Omental fat pad (tissue), 4 donors: ENCODE results near the gene SUSD1. TPM values are rescaled to one million over a fixed set of nuclear protein-coding genes. Genes with fewer than 3 reads are reported as not detected.
A peak's percentile ranks its signal among the peaks of the same experiment; 100 is the strongest.

ENCODE experiments used
- ATAC-seq: fragments of 150-250 bp; one replicate; pipeline ENCODE4 v1.9.1; 2016; ENCODE audit warnings: mild to moderate bottlenecking, moderate library complexity; ENCODE audit not compliant: low FRiP score
- DNase-seq: peaks from one replicate; pipeline ENCODE4 v3.0.0-alpha.2; 2019; ENCODE audit warnings: low spot score
- total RNA-seq, 4 donors: library from RNA; depleted of rRNA; stranded (reverse); fragments of >200 nt; gene quantifications; one replicate each; pipeline ENCODE4 v1.1.0, GENCODE V29; 2016
- TF ChIP-seq, protein P1 (sequence below), 3 donors: fragments of 450-650 bp; IDR thresholded peaks; one replicate each; pipeline ENCODE4 v1.5.1; 2016 to 2017; ENCODE audit warnings: antibody characterized with exemption in 3 of 3, mild to moderate bottlenecking in 3 of 3, moderate library complexity in 2 of 3

The SUSD1 gene
- total RNA-seq, 4 donors from 2014 or later, result 12.0 to 23.2 (median 15.4) TPM

- DNase-seq (no peak), ATAC-seq (peak; percentile 59)
- TF ChIP-seq, protein P1, sequence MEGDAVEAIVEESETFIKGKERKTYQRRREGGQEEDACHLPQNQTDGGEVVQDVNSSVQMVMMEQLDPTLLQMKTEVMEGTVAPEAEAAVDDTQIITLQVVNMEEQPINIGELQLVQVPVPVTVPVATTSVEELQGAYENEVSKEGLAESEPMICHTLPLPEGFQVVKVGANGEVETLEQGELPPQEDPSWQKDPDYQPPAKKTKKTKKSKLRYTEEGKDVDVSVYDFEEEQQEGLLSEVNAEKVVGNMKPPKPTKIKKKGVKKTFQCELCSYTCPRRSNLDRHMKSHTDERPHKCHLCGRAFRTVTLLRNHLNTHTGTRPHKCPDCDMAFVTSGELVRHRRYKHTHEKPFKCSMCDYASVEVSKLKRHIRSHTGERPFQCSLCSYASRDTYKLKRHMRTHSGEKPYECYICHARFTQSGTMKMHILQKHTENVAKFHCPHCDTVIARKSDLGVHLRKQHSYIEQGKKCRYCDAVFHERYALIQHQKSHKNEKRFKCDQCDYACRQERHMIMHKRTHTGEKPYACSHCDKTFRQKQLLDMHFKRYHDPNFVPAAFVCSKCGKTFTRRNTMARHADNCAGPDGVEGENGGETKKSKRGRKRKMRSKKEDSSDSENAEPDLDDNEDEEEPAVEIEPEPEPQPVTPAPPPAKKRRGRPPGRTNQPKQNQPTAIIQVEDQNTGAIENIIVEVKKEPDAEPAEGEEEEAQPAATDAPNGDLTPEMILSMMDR (IDR thresholded peaks at IDR 0.05), result no peak
Observed at GRCh38 chr9:112174222-112174964, 704 bp downstream of the SUSD1 start.

GRCh38 chr9:112173489-112174221 is 1.4 kb downstream of the SUSD1 start:
- no peak for ATAC-seq

DNA sequence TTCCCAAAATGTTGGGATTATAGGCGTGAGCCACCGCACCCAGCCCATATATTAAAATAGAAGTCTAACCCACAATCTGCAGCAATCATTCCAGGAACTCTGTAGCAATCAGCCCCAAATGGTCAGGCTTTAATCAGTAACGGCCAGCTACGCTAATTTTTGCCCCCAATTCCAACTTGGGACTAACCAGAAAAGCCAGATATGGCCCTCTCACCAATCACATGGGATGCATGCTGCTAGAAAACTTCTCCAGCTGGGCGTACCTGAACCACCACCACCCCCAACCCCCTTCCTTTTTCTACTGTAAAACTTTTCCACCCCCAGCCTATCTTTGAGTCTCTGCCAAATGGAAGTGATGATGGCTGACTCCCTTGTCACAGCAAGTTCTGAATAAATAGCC is 4.1 kb downstream of the SUSD1 start:
- TF ChIP-seq, protein P1 (IDR thresholded peaks at IDR 0.05), result no peak
- DNase-seq, result no peak
- no peak for ATAC-seq

More at GRCh38 chr9:112173489-112174221, 1.4 kb downstream of the SUSD1 start:
- DNase-seq, result no peak
- TF ChIP-seq, protein P1 (IDR thresholded peaks at IDR 0.05), result no peak

GRCh38 chr9:112170235-112170634 is 4.9 kb downstream of the SUSD1 start:
- TF ChIP-seq, protein P1 (IDR thresholded peaks at IDR 0.05), result no peak
- no peak for ATAC-seq
- DNase-seq, result no peak

DNA sequence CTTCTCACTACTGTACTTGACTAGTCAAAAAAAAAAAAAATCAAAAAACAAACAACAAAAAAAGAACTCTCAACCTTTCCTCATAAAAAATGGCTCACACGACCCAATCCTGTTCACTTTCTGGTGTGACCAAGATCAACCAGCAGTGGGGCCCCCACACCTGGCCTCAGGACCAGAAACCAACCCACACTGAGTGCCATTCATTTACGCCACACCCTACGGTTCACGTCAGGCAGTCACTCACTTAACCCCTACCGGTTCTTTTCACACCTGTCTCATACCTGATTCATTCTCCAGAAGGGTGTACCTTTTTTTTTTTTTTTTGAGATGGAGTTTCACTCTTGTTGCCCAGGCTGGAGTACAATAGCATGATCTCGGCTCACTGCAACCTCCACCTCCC is 5.7 kb downstream of the SUSD1 start:
- TF ChIP-seq, protein P1 (IDR thresholded peaks at IDR 0.05), result no peak
- no peak for DNase-seq
- ATAC-seq, result no peak

DNA sequence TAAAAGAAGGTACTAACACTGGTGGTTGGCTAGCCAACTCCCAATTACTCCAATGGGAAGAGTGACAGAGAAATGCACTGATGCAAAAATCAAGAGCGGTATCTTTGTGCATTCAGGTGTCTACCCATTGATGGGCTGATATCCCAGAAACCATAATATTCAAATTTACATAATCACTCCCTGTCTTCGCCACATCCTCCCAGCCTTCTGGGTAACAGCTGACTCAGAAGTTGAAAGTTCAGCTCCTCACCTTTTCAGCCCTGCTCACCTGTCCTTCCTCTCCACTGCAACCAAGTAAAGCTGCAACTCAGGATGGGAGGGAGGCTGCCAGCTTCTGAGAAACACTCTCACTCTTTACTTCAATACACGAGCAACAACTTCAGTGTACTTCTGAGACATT is 6.9 kb downstream of the SUSD1 start:
- DNase-seq, result no peak
- ATAC-seq, result no peak
- TF ChIP-seq, protein P1 (IDR thresholded peaks at IDR 0.05), result no peak
